OCI-LY3 (cell line): ENCODE measurements around the gene KCNMA1.

Source experiments
- H2AFZ ChIP-seq: fragments of 200-600, 300-600 bp; shearing (Covaris generic); 2 replicates; pipeline ENCODE4 v1.6.0; 2014; ENCODE audit warnings: antibody characterized with exemption, low read depth, low read length
- H3K27ac ChIP-seq: fragments of 200-600, 300-600 bp; sonication (generic); 2 replicates; pipeline ENCODE4 v1.5.1; 2014; ENCODE audit warnings: mild to moderate bottlenecking, low read length, moderate library complexity, mixed read lengths
- H3K27me3 ChIP-seq: fragments of 200-600, 300-600 bp; sonication (generic); 2 replicates; pipeline ENCODE4 v1.6.1; 2014; ENCODE audit warnings: low read depth, low read length, mixed read lengths
- H3K36me3 ChIP-seq: fragments of 200-600, 300-600 bp; sonication (generic); replicated peaks from 2 replicates; pipeline ENCODE3; 2014; ENCODE audit warnings: low read depth, low read length, mixed read lengths
- H3K4me1 ChIP-seq: fragments of 300-600, 200-600 bp; sonication (generic); 2 replicates; pipeline ENCODE4 v1.6.1; 2014; ENCODE audit warnings: low read length, mixed read lengths
- H3K4me2 ChIP-seq: fragments of 200-600, 300-600 bp; sonication (generic); 2 replicates; pipeline ENCODE4 v1.6.1; 2014; ENCODE audit warnings: low read length, mixed read lengths
- H3K4me3 ChIP-seq: fragments of 300-600, 200-600 bp; sonication (generic); 2 replicates; pipeline ENCODE4 v1.5.1; 2014; ENCODE audit warnings: antibody characterized with exemption, mild to moderate bottlenecking, low read length, moderate library complexity
- H3K79me2 ChIP-seq: fragments of 300-600, 200-600 bp; shearing (Covaris generic); 2 replicates; pipeline ENCODE4 v1.6.1; 2014; ENCODE audit warnings: mild to moderate bottlenecking, low read length, mixed read lengths
- H3K9ac ChIP-seq: fragments of 300-600, 200-600 bp; shearing (Covaris generic); 2 replicates; pipeline ENCODE4 v1.6.0; 2014; ENCODE audit warnings: mild to moderate bottlenecking, low read length, moderate library complexity
- H3K9me3 ChIP-seq: fragments of 200-600, 300-600 bp; shearing (Covaris generic); 2 replicates; pipeline ENCODE4 v1.6.1; 2014; ENCODE audit warnings: low read length, mixed read lengths; ENCODE audit not compliant: insufficient read depth
- H4K20me1 ChIP-seq: fragments of 200-600, 300-600 bp; sonication (generic); 2 replicates; pipeline ENCODE4 v1.6.1; 2016; ENCODE audit warnings: low read length, mixed read lengths; ENCODE audit not compliant: insufficient read depth
- CTCF ChIP-seq: fragments of 200-600, 300-600 bp; sonication (generic); IDR thresholded peaks from 2 replicates; pipeline ENCODE4 v1.5.1; 2014; ENCODE audit warnings: antibody characterized with exemption, low read length, low read depth
- EZH2phosphoT487 ChIP-seq: fragments of 200-600 bp; shearing (Covaris generic); IDR thresholded peaks from 2 replicates; pipeline ENCODE4 v1.6.1; 2018; ENCODE audit warnings: antibody characterized with exemption, mixed run types, low read depth

The KCNMA1 gene

GRCh38 chr10:77532068-77532467 lies 105.5 kb downstream of the KCNMA1 start:
- Histone ChIP-seq H3K4me2 (peak overlapping the region; percentile 54), H3K79me2 (peaks cover 80% of the 10 kb centered on the region), H3K36me3 (no peaks in the 10 kb centered on the region), H3K4me1 (peaks cover 39% of the 10 kb centered on the region), H2AFZ (no peak overlapping the region), H3K9ac (no peak overlapping the region), H3K9me3 (no peaks in the 10 kb centered on the region), H3K27ac (no peak overlapping the region), H3K4me3 (no peak overlapping the region; the same call in 1 of the 2 replicates), H3K27me3 (no peaks in the 10 kb centered on the region), H4K20me1 (peaks cover 95% of the 10 kb centered on the region)
- TF ChIP-seq EZH2phosphoT487 (no peak), CTCF (no peak)

DNA sequence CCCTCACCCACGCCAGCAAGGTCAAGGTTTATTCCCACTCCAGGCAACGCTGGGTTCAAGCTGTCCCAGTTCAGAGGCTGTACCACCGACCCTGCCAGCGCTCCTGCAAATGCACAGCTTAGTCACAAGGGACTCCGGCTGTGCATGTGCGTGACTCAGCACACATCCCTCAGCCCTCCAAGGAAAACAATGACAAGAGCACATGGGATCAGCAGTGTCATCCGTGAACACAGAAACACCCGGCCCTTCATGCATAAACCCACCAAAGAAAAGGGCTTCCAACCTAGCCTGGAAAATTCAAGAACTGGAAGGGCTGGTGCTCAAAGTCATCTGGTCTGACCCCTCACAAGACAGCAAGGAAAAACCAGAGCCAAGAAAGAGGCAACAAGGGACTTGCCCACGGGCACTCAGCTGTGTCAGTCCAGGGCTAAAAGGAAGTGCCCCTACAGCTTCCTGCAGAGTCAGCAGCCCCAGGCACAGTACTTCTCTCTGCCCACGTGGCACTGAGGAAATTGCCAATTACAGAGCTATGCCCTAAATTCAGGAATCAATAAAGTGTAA lies 106.1 kb downstream of the KCNMA1 start:
- Histone ChIP-seq H3K9me3 (no peaks in the 10 kb centered on the region), H3K9ac (no peak overlapping the region), H3K27me3 (no peaks in the 10 kb centered on the region), H3K4me1 (peaks cover 39% of the 10 kb centered on the region), H3K79me2 (peaks cover 80% of the 10 kb centered on the region), H3K4me2 (peak overlapping the region; percentile 54), H2AFZ (no peak overlapping the region), H3K36me3 (no peaks in the 10 kb centered on the region), H3K4me3 (peak overlapping the region; percentile 27; the same call in 1 of the 2 replicates), H3K27ac (no peak overlapping the region), H4K20me1 (peaks cover 94% of the 10 kb centered on the region)
- TF ChIP-seq EZH2phosphoT487 (no peak), CTCF (no peak)

DNA sequence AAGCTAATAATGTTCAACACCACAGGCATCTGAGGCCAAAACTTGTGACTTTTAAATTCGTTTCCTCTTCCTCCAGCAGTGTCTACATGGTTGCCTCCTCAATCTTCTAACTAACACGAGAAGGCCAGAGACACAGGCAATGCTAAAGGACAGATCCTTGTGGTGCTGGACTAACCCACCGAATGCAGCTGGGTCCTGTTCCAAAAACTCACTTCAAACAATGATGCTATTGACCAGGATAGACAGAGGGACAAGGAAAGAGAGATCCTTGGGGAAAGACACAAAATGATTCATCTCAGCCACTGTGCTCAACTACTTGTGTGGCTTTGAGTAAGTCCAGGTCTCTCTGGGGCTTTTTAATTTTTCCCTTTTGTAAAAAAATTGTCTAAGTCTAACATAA lies 107.6 kb downstream of the KCNMA1 start:
- H3K4me2 ChIP-seq, result no peak overlapping the region
- peaks cover 42% of the 10 kb centered on the region for H3K4me1 ChIP-seq
- TF ChIP-seq CTCF, result no peak
- no peak for TF ChIP-seq EZH2phosphoT487

GRCh38 chr10:77529050-77529576 lies 108.5 kb downstream of the KCNMA1 start:
- Histone ChIP-seq H4K20me1 (peaks cover 92% of the 10 kb centered on the region), H3K4me1 (peaks cover 48% of the 10 kb centered on the region), H3K36me3 (no peaks in the 10 kb centered on the region), H3K79me2 (peaks cover 88% of the 10 kb centered on the region), H3K4me2 (no peak overlapping the region), H3K9ac (no peak overlapping the region), H3K27me3 (no peaks in the 10 kb centered on the region), H2AFZ (no peak overlapping the region), H3K9me3 (no peaks in the 10 kb centered on the region), H3K4me3 (no peak overlapping the region), H3K27ac (no peak overlapping the region)
- TF ChIP-seq CTCF (no peak), EZH2phosphoT487 (no peak)

More for the DNA sequence above, 107.6 kb downstream of the KCNMA1 start:
- Histone ChIP-seq H3K9me3 (no peaks in the 10 kb centered on the region), H3K36me3 (no peaks in the 10 kb centered on the region), H4K20me1 (peaks cover 93% of the 10 kb centered on the region), H3K79me2 (peaks cover 87% of the 10 kb centered on the region), H3K4me3 (no peak overlapping the region), H3K27me3 (no peaks in the 10 kb centered on the region), H2AFZ (no peak overlapping the region), H3K27ac (no peak overlapping the region), H3K9ac (no peak overlapping the region)
